ENCODE data around the gene ZRANB1.
"Not testable (repeated sequence)": the region's sequence is repeated elsewhere in the genome, so short reads cannot be mapped to it uniquely, and the experiment has no call there.

Gene ZRANB1

DNA sequence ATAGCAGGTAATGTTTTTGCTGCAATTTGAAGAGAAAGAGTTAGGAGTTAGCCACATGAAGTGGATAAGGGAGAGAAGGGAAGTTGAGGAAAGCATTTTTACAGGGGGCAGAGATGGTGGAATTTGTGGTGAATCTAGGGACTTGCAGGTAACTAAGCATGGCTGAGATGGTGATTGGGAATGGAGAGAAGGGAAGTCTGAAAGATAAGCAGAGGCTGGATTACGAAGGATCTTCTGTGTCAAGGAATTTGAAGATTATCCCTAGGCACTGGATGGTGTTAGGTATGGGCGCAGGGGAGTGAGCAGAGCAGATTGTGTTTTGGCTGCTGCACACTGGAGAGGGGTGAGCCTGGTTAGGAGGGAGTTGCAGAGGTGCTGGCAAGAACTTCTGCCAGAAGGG, 25.3 kb downstream of the ZRANB1 start:
- peaks cover 69% of the 10 kb centered on the region for H3K36me3 Mint-ChIP-seq
- H3K4me3 Mint-ChIP-seq = no peak overlapping the region
- ATAC-seq (no peak), DNase-seq (ENCODE audit: low spot score in 2 of 2) (no peak)
- no peaks in the 10 kb centered on the region for H3K9me3 Mint-ChIP-seq
- peak overlapping the region; percentile 8 for H3K27ac Mint-ChIP-seq
- peaks cover 19% of the 10 kb centered on the region for H3K4me1 Mint-ChIP-seq

DNA sequence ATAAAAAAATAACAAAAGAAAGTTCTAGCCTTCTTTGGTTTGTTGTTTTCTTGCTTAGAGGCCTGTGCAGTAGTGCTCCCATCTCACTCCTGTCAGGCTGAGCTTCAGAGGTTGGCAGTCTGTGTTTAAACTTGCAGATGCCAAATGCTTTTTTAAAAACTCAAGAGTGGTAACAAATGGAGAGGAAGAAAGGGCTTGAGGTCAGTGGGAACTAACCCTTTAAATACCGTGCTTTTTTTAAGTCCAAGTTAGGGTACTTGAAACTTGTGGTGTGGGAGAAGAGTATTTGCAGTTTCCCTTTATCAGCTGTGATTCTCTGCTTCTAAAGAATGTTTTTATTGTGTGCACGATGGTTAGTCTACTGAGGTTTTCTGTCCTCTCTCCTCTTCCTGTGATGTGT, 29.4 kb downstream of the ZRANB1 start:
- Mint-ChIP-seq H3K36me3 (peaks cover 93% of the 10 kb centered on the region), H3K4me3 (no peak overlapping the region), H3K27ac (peak overlapping the region; percentile 32), H3K9me3 (no peaks in the 10 kb centered on the region), H3K4me1 (peaks cover 23% of the 10 kb centered on the region)
- DNase-seq (ENCODE audit: low spot score in 2 of 2) = no peak
- no peak for ATAC-seq

DNA sequence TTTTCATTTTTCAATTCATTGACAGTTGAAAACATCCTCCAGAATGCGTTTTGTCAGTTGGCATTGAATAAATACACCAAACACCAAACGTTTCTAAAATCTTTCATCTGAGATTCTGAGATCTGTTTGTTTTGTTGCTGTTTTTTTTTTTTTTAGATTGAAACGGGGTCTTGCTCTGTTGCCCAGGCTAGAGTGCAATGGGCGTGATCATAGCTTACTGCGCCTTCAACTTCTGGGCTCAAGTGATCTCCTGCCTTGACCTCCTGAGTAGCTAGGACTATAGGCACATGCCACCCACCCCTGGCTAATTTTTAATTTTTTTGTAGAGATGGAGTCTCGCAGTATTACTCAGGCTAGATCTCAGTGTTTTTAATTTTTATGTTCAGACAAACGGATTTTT, 30.7 kb downstream of the ZRANB1 start:
- Mint-ChIP-seq H3K27ac (no peak overlapping the region), H3K9me3 (no peaks in the 10 kb centered on the region), H3K4me3 (no peak overlapping the region), H3K4me1 (peaks cover 25% of the 10 kb centered on the region), H3K36me3 (peaks cover 93% of the 10 kb centered on the region)
- DNase-seq (ENCODE audit: low spot score in 2 of 2) = no peak
- no peak for ATAC-seq

DNA sequence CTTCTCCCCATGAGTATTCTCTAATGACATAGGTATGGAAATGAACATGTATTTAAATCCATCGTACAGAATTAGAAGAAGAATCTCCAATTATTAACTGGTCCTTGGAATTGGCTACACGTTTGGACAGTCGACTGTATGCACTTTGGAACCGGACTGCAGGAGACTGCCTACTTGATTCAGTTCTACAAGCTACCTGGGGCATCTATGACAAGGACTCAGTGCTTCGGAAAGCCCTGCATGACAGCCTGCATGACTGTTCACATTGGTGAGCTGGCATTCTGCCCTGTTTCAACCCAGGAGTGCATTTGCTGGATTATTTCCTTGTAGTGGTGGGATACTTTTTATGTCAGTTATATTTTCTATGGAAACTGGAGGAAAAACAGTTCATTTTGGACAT, 32.2 kb downstream of the ZRANB1 start:
- Mint-ChIP-seq H3K9me3 (no peaks in the 10 kb centered on the region), H3K4me1 (peaks cover 28% of the 10 kb centered on the region), H3K4me3 (no peak overlapping the region), H3K36me3 (peaks cover 93% of the 10 kb centered on the region), H3K27ac (no peak overlapping the region)
- no peak for DNase-seq (ENCODE audit: low spot score in 2 of 2)
- no peak for ATAC-seq

DNA sequence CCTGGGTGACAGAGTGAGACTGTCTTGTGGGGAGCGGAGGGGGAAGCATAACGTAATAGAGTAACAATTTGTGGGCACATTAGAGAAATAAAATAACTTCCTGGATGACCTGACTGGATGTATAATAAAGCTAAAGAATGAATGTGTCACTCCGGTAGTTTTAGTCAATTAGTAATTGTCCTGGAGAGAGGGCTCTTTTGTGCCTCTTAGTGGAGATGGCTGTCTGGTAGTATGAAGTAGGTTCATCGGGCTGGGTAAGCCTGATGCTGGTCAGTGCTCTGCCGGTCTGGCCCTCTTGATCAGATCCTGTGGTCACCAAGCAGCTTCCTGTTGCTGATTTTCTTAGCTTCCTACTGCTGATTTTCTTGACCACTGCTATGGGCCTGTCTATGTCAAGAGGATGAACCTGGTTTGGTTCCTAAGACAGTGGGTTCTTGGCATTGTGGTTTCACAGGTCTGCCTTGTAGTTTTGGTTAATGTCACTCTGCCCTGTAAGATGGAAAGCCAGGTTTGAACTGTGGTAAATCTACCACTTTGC, 34.1 kb downstream of the ZRANB1 start:
- Mint-ChIP-seq H3K4me3 (no peak overlapping the region), H3K27ac (peak overlapping the region; percentile 63), H3K4me1 (peaks cover 32% of the 10 kb centered on the region), H3K9me3 (no peaks in the 10 kb centered on the region), H3K36me3 (peaks cover 93% of the 10 kb centered on the region)
- ATAC-seq (peak; percentile 98), DNase-seq (ENCODE audit: low spot score in 2 of 2) (peak in 1 of 2 donors; percentile 70)

DNA sequence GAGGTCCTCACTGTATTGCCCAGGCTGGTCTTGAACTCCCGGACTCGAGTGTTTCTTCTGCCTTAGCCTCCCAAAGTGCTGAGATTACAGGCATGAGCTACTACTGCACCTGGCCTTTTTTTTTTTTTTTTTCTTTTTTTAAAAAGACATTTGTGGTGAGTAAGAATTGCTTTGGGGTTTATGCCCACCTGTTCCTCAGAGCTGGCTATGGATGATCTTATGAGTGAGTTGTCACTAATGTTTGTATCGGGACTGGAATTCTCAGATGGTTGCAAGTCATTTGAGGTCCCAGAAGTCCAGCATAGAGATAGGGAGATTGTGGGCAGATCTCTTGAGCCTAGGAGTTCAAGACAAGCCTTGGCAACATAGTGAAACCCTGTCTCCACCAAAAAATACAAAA, 35.2 kb downstream of the ZRANB1 start:
- ATAC-seq (no peak), DNase-seq (ENCODE audit: low spot score in 2 of 2) (no peak)
- no peaks in the 10 kb centered on the region for H3K9me3 Mint-ChIP-seq
- H3K27ac Mint-ChIP-seq = no peak overlapping the region
- H3K4me3 Mint-ChIP-seq = no peak overlapping the region
- peaks cover 95% of the 10 kb centered on the region for H3K36me3 Mint-ChIP-seq
- H3K4me1 Mint-ChIP-seq = peaks cover 32% of the 10 kb centered on the region

DNA sequence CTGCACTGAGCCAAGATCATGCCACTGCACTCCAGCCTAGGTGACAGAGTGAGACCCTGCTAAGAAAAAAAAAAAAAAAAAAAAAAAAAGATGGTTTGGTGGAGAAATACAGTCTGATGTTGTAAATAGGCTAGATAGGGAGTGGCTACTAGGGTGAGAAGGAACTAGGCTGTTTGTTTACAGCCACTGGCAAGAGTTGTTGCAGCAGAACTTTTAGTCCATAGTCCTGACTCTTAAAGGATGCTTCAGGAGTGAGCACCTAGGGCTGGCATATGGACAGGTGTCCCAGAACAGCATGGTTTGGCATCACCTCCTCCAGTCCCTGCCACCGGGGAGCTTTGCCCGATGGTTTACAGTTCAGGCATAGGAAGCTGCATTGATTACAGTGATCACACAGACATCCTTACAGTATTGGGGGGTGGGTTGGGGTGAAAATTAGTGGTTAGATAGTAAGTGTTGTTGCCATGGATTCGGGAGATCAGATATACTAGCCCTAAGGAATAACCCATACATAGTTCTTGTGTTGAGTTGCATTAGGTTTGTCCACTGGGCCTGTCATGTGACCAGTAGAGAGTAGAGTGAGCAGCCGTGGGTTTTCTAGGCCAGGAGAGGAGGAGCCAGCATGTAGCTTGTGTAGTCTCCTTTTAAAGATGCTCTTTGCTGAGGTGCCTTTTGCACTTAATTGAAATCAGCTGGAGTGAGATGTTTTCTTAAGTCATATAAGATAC, 35.9 kb downstream of the ZRANB1 start:
- peaks cover 95% of the 10 kb centered on the region for H3K36me3 Mint-ChIP-seq
- no peak overlapping the region for H3K4me3 Mint-ChIP-seq
- no peaks in the 10 kb centered on the region for H3K9me3 Mint-ChIP-seq
- H3K4me1 Mint-ChIP-seq = peaks cover 32% of the 10 kb centered on the region
- DNase-seq (ENCODE audit: low spot score in 2 of 2) (no peak), ATAC-seq (no peak)
- H3K27ac Mint-ChIP-seq = no peak overlapping the region

DNA sequence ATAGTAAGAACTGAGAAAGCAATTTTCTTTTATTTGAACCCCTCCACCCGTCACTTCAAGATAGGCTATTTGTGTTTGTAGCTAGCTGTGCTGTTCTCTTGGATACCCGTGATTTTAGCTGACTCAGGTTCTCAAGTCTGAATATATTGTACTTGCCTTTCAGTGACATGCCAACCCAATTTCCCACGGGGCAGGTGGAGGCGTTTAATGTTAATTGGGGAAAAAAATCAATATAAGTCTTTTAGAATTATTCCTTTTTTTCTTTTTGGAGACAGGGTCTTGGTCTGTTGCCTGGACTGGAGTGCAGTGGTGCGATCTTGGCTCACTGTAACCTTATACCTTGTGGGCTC, 36.4 kb downstream of the ZRANB1 start:
- Mint-ChIP-seq H3K36me3 (peaks cover 95% of the 10 kb centered on the region), H3K4me1 (peaks cover 32% of the 10 kb centered on the region), H3K9me3 (no peaks in the 10 kb centered on the region)

DNA sequence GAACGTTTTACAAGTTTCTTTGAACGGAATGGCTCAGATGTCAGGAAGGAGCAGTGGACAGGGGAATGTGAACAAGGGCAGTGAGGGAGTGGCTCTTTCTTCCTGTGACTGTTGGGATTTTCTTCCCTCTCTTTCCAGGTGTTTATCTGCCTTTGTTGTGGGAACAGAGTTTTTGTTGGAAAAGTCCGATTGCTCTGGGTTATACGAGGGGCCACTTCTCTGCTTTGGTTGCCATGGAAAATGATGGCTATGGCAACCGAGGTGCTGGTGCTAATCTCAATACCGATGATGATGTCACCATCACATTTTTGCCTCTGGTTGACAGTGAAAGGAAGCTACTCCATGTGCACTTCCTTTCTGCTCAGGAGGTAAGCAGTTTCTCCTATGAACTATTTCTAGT, 41.4 kb downstream of the ZRANB1 start:
- Mint-ChIP-seq H3K36me3 (peaks cover 93% of the 10 kb centered on the region), H3K27ac (peak overlapping the region; percentile 72), H3K4me1 (peaks cover 13% of the 10 kb centered on the region), H3K4me3 (no peak overlapping the region), H3K9me3 (no peaks in the 10 kb centered on the region)
- DNase-seq (ENCODE audit: low spot score in 2 of 2) (no peak), ATAC-seq (no peak)

More for the DNA sequence above, 36.4 kb downstream of the ZRANB1 start:
- DNase-seq (ENCODE audit: low spot score in 2 of 2) (no peak), ATAC-seq (no peak)
- Mint-ChIP-seq H3K4me3 (no peak overlapping the region), H3K27ac (no peak overlapping the region)

DNA sequence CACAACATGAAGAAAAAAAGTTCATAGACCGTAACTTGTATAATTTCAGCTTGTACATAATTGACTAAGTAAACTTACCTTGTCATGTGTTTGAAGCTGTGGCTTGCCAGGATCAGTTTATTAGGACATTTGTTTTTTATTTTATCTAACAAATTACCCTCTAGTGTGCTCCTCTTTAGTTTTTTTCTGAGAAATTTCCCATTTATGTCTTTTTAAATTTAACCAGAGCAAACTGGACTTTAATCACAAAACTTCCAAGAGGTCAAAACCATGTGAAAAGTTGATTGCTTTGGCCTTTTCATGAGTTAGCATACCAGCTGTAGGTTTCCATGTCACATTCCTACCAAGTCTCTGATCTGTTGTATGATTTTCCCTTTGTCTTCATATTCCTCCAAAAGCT, 42.5 kb downstream of the ZRANB1 start:
- Mint-ChIP-seq H3K27ac (no peak overlapping the region), H3K36me3 (peaks cover 87% of the 10 kb centered on the region), H3K4me1 (peaks cover 14% of the 10 kb centered on the region), H3K4me3 (no peak overlapping the region), H3K9me3 (no peaks in the 10 kb centered on the region)
- ATAC-seq (no peak), DNase-seq (ENCODE audit: low spot score in 2 of 2) (no peak)

DNA sequence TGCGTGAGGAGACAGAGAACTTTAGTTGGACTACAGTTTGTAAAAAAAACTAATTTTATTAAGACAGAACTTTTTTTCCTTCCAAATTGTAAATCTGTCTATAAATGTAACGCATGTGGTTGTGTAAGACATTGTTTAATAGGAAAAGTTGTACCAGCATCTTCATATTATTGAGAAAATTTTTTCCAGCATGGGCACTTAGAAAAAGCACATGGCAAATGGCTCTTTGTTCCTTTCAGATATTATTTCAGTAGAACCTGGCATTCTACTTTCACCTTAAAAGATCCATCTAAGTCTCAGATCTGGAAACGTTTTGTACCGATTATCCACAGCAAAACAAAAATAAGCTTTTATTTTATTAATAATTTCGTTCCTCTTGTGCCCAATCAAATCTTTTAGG, 43.2 kb downstream of the ZRANB1 start:
- peaks cover 15% of the 10 kb centered on the region for H3K4me1 Mint-ChIP-seq
- H3K36me3 Mint-ChIP-seq = peaks cover 79% of the 10 kb centered on the region
- no peak overlapping the region for H3K4me3 Mint-ChIP-seq
- DNase-seq (ENCODE audit: low spot score in 2 of 2) (no peak), ATAC-seq (no peak)
- H3K9me3 Mint-ChIP-seq = no peaks in the 10 kb centered on the region
- no peak overlapping the region for H3K27ac Mint-ChIP-seq

DNA sequence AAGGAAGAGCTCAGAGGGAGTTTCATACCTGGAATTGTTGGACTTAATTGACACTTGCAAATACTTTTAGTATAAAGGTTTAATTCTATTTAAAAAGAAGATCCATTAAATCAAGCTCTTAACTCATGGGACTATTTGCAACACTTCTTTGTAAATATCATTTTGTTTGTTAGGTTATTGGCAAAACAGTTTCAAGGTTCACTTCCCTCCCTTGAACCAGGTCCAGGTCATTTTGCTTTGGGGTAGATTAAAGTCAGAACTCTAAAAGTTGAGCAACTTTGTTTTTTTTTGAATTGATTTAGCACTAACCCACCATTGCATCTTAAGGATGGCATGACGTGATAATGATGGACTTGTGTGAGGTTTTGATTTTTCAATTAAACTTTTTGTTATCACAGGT, 45.9 kb downstream of the ZRANB1 start:
- no peak overlapping the region for H3K4me3 Mint-ChIP-seq
- no peaks in the 10 kb centered on the region for H3K9me3 Mint-ChIP-seq
- DNase-seq (ENCODE audit: low spot score in 2 of 2) = no peak
- peaks cover 15% of the 10 kb centered on the region for H3K4me1 Mint-ChIP-seq
- ATAC-seq = no peak
- no peak overlapping the region for H3K27ac Mint-ChIP-seq
- H3K36me3 Mint-ChIP-seq = peaks cover 54% of the 10 kb centered on the region

DNA sequence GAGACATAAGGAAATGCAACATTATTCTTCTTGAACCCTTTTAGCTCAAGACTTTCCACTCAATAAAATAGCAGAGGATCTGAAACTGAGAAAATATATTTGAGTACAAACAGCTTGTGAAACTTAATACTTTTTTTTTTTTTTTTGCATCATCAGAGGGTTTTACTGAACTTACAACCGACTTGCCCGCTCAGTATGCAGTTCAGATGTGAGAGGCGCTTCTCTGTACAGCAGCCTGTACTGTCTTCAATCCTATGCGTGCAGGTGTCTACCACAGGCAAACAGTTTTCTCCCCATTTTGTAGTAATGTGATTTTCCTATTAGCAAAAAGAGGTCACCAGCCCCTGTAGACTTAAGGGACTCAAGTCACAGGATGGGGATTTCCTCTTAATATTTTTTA, 46.8 kb downstream of the ZRANB1 start:
- Mint-ChIP-seq H3K27ac (peak overlapping the region; percentile 37), H3K4me1 (peaks cover 11% of the 10 kb centered on the region), H3K36me3 (peaks cover 52% of the 10 kb centered on the region)
- not testable (repeated sequence) for H3K4me3 Mint-ChIP-seq, ATAC-seq, H3K9me3 Mint-ChIP-seq
- DNase-seq (ENCODE audit: low spot score in 2 of 2) = peak in 1 of 2 donors; percentile 30

DNA sequence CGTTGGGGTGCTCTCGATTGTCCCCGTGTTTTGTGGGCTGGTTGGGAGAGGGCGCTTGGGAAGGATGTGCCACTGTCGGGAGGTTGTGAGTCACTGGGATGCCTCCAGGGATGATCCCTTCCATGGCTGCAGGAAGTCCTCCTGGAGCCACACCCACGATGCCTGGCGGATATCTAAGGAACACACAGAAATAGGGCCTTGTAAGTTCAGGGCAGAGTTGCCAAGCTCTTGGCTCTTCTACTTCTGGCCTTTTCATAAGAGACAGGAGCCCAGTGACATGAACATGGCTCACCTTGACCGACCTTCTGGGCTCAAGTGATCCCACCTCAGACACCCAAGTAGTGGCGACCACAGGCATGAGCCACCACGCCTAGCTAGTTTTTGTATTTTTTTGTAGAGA, 47.6 kb downstream of the ZRANB1 start:
- peaks cover 9% of the 10 kb centered on the region for H3K4me1 Mint-ChIP-seq
- no peak overlapping the region for H3K4me3 Mint-ChIP-seq
- H3K27ac Mint-ChIP-seq = peak overlapping the region; percentile 37
- DNase-seq (ENCODE audit: low spot score in 2 of 2) (no peak), ATAC-seq (no peak)
- H3K9me3 Mint-ChIP-seq = no peaks in the 10 kb centered on the region
- peaks cover 48% of the 10 kb centered on the region for H3K36me3 Mint-ChIP-seq

DNA sequence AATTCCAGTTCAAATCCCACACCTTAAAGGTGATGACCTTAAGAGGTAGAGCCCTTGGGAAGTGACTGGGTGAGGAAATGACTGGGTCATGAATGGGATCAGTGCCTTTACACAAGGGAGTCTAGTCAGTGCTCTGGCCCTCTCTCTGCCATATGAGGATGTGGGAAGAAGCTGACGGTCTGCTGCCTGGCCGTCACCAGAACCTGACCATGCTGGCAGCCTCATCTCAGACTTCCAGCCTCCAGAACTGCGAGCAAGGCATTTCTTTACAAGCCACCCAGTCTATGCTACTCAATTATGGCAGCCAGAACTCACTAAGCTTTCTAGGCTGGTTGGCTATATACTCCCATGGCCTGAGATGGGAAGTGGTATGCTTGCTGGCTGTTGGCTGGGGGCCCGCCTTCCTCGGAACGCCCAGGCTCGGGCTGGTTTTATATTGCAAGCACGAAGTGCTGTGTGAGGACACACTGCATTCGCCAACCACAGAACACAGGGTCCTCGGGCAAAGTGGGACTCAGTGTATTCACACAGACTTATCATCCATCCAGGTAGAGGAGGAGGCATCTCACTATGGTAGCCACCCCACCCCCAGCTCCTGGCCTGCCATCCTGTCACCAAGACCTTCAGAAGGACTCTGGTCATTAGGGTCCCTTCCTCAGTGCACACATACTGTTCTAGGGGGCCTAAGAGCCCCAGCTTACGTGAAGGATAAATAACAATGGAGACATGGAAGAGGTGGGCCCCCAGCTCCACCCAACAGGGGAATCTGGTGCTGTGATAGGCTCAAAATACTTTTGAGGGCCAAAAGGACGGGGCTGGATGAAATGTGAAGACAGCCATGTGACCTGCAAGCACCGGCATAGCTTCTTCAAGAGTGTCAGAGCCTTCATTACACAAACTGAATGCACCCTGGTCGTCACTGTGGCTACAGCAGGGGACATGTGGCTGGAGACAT, 49.0 kb downstream of the ZRANB1 start:
- DNase-seq (ENCODE audit: low spot score in 2 of 2) (peak in 1 of 2 donors; percentile 43), ATAC-seq (no peak)
- no peaks in the 10 kb centered on the region for H3K9me3 Mint-ChIP-seq
- H3K36me3 Mint-ChIP-seq = peaks cover 34% of the 10 kb centered on the region
- no peak overlapping the region for H3K27ac Mint-ChIP-seq
- H3K4me1 Mint-ChIP-seq = peaks cover 9% of the 10 kb centered on the region
- H3K4me3 Mint-ChIP-seq = no peak overlapping the region
